K562 (cell line): ENCODE data around the gene SPDYE16. TPM values are rescaled to one million over a fixed set of nuclear protein-coding genes. Genes with fewer than 3 reads are reported as not detected.
A peak's percentile ranks its signal among the peaks of the same experiment; 100 is the strongest.

Experiments used
- ATAC-seq: fragments of 200-7000 bp; cut with Tn5 transposase; 3 replicates; pipeline ENCODE4 v1.9.1; 2020; ENCODE audit warnings: moderate library complexity
- BruUV-seq: library from RNA; stranded (reverse); fragments of 400-500 nt; replicated peaks from 2 replicates; lab custom pipeline; 2021; lab: Mats Ljungman, UMichigan
- CTCF ChIA-PET: fragments of 300-600 bp; formaldehyde crosslinking; extraction: SDS; loops from one replicate; lab custom pipeline; 2021; ENCODE audit warnings: low intra/inter-chr PET ratio; lab: Yijun Ruan, JAX
- POLR2A ChIA-PET: fragments of 300-600, 350-650 bp; sonication (Branson Sonifier 250); formaldehyde crosslinking; extraction: SDS; loops from one replicate; lab custom pipeline; 2021; ENCODE audit warnings: antibody characterized with exemption, inconsistent platforms; lab: Yijun Ruan, JAX
- DNase-seq, 4 experiments: peaks; one replicate each; pipeline versions ENCODE4 v3.0.0 to v3.0.0-alpha.2; 2011 to 2018; ENCODE audit warnings: low spot score in 3 of 4, mixed read lengths in 3 of 4; ENCODE audit errors: extremely low read depth in 1 of 4
- FAIRE-seq: peaks from 2 replicates; lab custom pipeline; 2011; peaks lifted over from hg19 to GRCh38; lab: Jason Lieb, UNC
- H2AFZ ChIP-seq: 2 replicates; pipeline ENCODE4 v1.6.0; 2011; ENCODE audit warnings: low read depth, low read length, control low read depth, inconsistent platforms
- H3K27ac ChIP-seq: fragments of 200-600 bp; 3 replicates; pipeline ENCODE4 v1.8.0; 2011; ENCODE audit warnings: low read depth, mild to moderate bottlenecking, control low read depth, inconsistent platforms, low read length, moderate library complexity, mixed read lengths; ENCODE audit errors: extremely low read depth
- H3K27me3 ChIP-seq, 2 experiments: fragments of 300-600 bp in 1 of 2; 2 replicates in 1 of 2; 3 replicates in 1 of 2; pipeline versions ENCODE4 v1.6.0 to v1.8.0; 2011; ENCODE audit warnings: inconsistent platforms in 2 of 2, low read length in 2 of 2, mild to moderate bottlenecking in 1 of 2, mixed read lengths in 1 of 2, moderate library complexity in 1 of 2; ENCODE audit not compliant: control insufficient read depth in 2 of 2, insufficient read depth in 2 of 2
- H3K36me3 ChIP-seq: fragments of 300-600 bp; 3 replicates; pipeline ENCODE4 v1.8.0; 2011; ENCODE audit warnings: mild to moderate bottlenecking, low read length, inconsistent platforms; ENCODE audit not compliant: control insufficient read depth, insufficient read depth
- H3K4me1 ChIP-seq, 2 experiments: fragments of 200-600 bp in 1 of 2; replicated peaks in 1 of 2; 2 replicates in 1 of 2; 3 replicates in 1 of 2; pipeline versions ENCODE4 v1.5.1 to v1.8.0; 2011; ENCODE audit warnings: inconsistent platforms in 2 of 2, low read length in 2 of 2, mild to moderate bottlenecking in 1 of 2, mixed read lengths in 1 of 2, moderate library complexity in 1 of 2; ENCODE audit not compliant: control insufficient read depth in 2 of 2, insufficient read depth in 2 of 2
- H3K4me2 ChIP-seq: 2 replicates; pipeline ENCODE4 v1.6.1; 2011; ENCODE audit warnings: low read length, control low read depth, inconsistent platforms, mixed read lengths; ENCODE audit not compliant: insufficient read depth
- H3K4me3 ChIP-seq: fragments of 200-600 bp; sonication (generic), shearing (Covaris generic); 2 replicates; pipeline ENCODE4 v1.5.1; 2016; ENCODE audit warnings: control low read depth, inconsistent platforms
- H3K79me2 ChIP-seq: fragments of 200-600 bp; 3 replicates; pipeline ENCODE4 v1.8.0; 2011; ENCODE audit warnings: low read length, inconsistent platforms; ENCODE audit not compliant: control insufficient read depth, insufficient read depth
- H3K9ac ChIP-seq, 2 experiments: 2 replicates each; pipeline versions ENCODE4 v1.6.0 to v1.6.1; 2011; ENCODE audit warnings: low read depth in 2 of 2, low read length in 2 of 2, control low read depth in 1 of 2, inconsistent platforms in 1 of 2, mild to moderate bottlenecking in 1 of 2, mixed read lengths in 1 of 2; ENCODE audit not compliant: insufficient read depth in 1 of 2
- H3K9me1 ChIP-seq: one replicate; pipeline ENCODE4 v1.6.0; 2011; ENCODE audit warnings: inconsistent platforms, mild to moderate bottlenecking, low read length, moderate library complexity; ENCODE audit not compliant: control insufficient read depth, insufficient read depth
- H3K9me3 ChIP-seq: replicated peaks from 2 replicates; pipeline ENCODE4 v1.5.1; 2011; ENCODE audit warnings: low read depth, low read length, inconsistent platforms; ENCODE audit not compliant: control insufficient read depth, insufficient read depth
- H4K20me1 ChIP-seq: replicated peaks from 2 replicates; pipeline ENCODE4 v1.6.1; 2011; ENCODE audit warnings: low read length, inconsistent platforms, mixed read lengths; ENCODE audit not compliant: control insufficient read depth, insufficient read depth
- CAMTA2 ChIP-seq: fragments of 250-450 bp; sonication (Bioruptor Pico); conservative IDR thresholded peaks from 2 replicates; pipeline ENCODE4 v1.5.1; 2022
- MED1 ChIP-seq: sonication (generic); formaldehyde crosslinking; IDR thresholded peaks from 2 replicates; pipeline ENCODE4 v1.8.1; 2023; ENCODE audit warnings: missing genetic modification reagents, borderline replicate concordance
- PHF21A ChIP-seq: fragments of 450-650 bp; IDR thresholded peaks from 2 replicates; pipeline ENCODE4 v1.6.1; 2017; ENCODE audit warnings: low read depth, borderline replicate concordance
- POLR2A ChIP-seq: fragments of 450-650 bp; conservative IDR thresholded peaks from 2 replicates; pipeline ENCODE4 v1.6.1; 2016
- SMAD1 ChIP-seq: fragments of 150-350 bp; IDR thresholded peaks from 2 replicates; pipeline ENCODE4 v1.6.1; 2014; ENCODE audit warnings: low read length, low read depth; ENCODE audit not compliant: partially characterized antibody
- WGBS: fragments of 100-300 bp; shearing (Covaris generic); methylation state at CpG from one replicate; pipeline ENCODE4 v1.1.6; 2016; ENCODE audit warnings: low coverage, mixed read lengths; ENCODE audit not compliant: insufficient coverage; ENCODE audit errors: missing lambda C conversion rate; 5-methylcytosine and 5-hydroxymethylcytosine counted together
- in situ Hi-C: fragments of 300-500 bp; cut with MboI; formaldehyde crosslinking; loops from 4 replicates; pipeline ENCODE4 v1.15.0; 2018; ENCODE audit warnings: inconsistent platforms, mixed read lengths
- intact Hi-C: fragments of 100-400 bp; cut with micrococcal nuclease; formaldehyde crosslinking; loops from 2 replicates; pipeline ENCODE4 v1.14.2; 2022
- polyA plus RNA-seq, 8 experiments: library from polyadenylated mRNA; depleted of rRNA in 4 of 8; stranded (reverse) in 5 of 8; unstranded in 3 of 8; fragments of >200 nt; fragmentation: Nextera tagmentation in 2 of 8; fragmentation: Illumina TruSeq in 1 of 8; extraction: Ambion mirVana in 2 of 8; extraction: Trizol in 1 of 8; gene quantifications; 2 replicates each; pipeline versions ENCODE4 v1.2.1 to v1.2.3, GENCODE V29; 2011 to 2014; ENCODE audit warnings: inconsistent platforms in 1 of 8, missing spikeins in 1 of 8
- total RNA-seq, 7 experiments: library from RNA; depleted of rRNA in 6 of 7; stranded (reverse); fragments of >200 nt in 6 of 7; fragmentation: Illumina TruSeq in 2 of 7; extraction: Trizol in 2 of 7; gene quantifications; 2 replicates each; pipeline versions ENCODE4 v1.2.1 to v1.2.3, GENCODE V29; 2011 to 2021; ENCODE audit warnings: low replicate concordance in 1 of 7
- TF ChIP-seq, protein P1 (sequence below): fragments of 250-450 bp; sonication (Bioruptor Pico); IDR thresholded peaks from 2 replicates; pipeline ENCODE4 v1.5.0; 2020; ENCODE audit warnings: mild to moderate bottlenecking, borderline replicate concordance

The SPDYE16 gene
- total and polyA plus RNA-seq, 9 of the 15 experiments (the other 6 are each of a cell fraction or from before 2014, with no cell fraction given): 0.04 to 0.13 (median 0.06) TPM; not detected in 4

DNA sequence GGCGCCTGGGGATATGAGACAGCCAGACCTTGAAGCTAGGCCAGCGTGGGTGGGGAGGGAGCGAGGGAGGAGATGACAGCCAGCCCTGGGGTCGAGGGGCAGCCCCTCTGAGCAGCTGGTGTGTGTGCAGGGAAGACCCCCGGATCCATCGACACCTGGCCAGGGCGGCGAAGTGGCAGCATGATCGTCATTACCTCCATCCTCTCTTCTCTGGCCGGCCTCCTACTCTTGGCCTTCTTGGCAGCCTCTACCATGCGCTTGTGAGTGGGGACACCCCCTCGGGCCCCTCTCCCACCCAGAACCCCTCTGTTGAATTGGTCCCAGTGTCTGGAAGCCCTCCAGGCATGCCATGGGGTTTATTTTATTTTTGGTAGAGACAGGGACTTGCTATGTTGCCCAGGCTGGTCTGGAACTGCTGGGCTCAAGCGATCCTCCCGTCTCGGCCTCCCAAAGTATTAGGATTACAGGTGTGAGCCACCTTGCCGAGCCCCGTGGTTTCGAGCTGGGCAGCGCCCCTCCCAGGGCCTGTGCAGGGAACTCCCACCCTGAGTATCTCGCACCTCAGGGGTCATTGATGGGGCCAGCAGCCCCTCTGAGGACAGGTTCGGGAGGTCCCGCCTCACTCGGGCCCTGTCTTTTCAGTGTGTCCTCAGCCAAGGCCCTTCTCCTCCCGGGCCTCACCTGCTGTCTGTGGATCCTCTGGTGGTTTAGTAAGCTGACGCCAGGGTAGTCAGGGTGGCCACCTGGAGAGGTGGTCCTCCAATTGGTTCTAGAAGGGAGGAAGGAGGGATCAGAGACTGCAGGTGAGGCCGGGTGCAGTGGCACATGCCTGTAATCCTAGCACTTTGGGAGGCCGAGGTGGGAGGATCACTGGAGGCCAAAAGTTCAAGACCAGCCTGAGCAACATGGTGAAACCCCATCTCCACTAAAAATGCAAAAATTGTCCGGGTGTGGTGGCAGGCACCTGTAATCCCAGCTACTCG, 29.0 kb downstream of the SPDYE16 start (continued):
- TF ChIP-seq, protein P1, sequence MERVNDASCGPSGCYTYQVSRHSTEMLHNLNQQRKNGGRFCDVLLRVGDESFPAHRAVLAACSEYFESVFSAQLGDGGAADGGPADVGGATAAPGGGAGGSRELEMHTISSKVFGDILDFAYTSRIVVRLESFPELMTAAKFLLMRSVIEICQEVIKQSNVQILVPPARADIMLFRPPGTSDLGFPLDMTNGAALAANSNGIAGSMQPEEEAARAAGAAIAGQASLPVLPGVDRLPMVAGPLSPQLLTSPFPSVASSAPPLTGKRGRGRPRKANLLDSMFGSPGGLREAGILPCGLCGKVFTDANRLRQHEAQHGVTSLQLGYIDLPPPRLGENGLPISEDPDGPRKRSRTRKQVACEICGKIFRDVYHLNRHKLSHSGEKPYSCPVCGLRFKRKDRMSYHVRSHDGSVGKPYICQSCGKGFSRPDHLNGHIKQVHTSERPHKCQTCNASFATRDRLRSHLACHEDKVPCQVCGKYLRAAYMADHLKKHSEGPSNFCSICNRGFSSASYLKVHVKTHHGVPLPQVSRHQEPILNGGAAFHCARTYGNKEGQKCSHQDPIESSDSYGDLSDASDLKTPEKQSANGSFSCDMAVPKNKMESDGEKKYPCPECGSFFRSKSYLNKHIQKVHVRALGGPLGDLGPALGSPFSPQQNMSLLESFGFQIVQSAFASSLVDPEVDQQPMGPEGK (CRISPR knock-in tag): no peak
- TF ChIP-seq MED1 (CRISPR knock-in tag): no peak

DNA sequence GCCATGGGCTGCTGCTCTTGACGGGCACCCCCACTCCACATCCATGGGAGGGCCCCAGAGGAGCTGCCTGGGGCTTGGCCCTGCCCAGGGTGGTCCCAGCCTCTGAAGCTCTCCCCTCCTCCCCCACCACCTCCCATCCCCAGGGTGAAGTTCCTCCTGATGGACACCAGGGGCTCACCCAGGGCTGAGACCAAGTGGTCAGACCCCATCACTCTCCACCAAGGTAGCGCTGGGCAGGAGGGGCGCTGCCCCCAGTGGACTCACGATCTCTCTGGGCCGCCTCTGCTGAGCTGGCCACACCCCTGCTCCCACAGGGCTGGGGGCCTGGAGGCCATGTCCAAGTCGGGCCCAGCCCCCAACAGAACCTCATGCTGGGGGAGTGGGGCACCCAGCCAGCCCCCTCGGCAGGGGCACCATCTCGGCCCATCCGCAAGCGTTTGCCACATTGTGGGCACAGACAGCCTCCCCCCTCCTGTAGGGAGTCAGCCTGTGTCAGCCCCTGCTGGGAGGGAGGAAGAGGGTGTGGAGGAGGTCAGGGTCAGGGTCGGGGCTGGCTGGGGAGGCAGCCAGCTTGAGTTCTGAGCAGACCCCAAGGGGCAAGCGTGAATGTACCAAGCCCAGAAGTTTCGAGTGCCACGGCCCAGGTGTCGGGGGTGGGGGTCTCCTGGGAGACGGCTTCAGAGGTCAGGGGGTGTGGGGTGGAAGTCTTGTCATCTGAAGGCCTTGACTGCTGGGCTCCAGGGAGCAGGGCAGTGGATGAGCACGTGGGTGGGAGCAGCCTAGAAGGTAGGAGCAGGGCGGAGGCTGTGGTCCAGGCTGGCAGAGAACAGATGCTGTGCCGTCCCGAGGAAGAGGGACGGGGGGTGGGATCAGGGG, 29.9 kb downstream of the SPDYE16 start:
- peaks cover 0 to 39% of the 10 kb centered on the region in 2 experiments; a peak in 2 of 5 replicates for H3K4me1 ChIP-seq
- no TSS peak for BruUV-seq
- no peak overlapping the region for H3K4me3 ChIP-seq
- ATAC-seq: peak; percentile 59
- H3K9me3 ChIP-seq: no peaks in the 10 kb centered on the region
- ChIA-PET CTCF (no interaction called here), POLR2A (interaction anchor here (0.5 kb wide), 1 partner anchor 196 kb away, joined by 3 read pairs; no protein-coding TSS in a partner anchor)
- intact Hi-C loops: no loop called here
- no peak for FAIRE-seq
- H3K27me3 ChIP-seq: peaks cover 0 to 5% of the 10 kb centered on the region in 2 experiments; a peak in 2 of 5 replicates
- H3K27ac ChIP-seq: no peak overlapping the region
- no peaks in the 10 kb centered on the region for H3K79me2 ChIP-seq
- H3K9ac ChIP-seq: peak overlapping the region in 1 of 2 experiments; percentile 76; a peak in 2 of 4 replicates
- no peak overlapping the region for H3K4me2 ChIP-seq
- H3K9me1 ChIP-seq: no peaks in the 10 kb centered on the region
- 0 out of 2 replicates have a peak, but pooled peaks cover 3% of the 10 kb centered on the region for H4K20me1 ChIP-seq
- H3K36me3 ChIP-seq: no peaks in the 10 kb centered on the region
- WGBS: 35% methylated on average over 18 of the region's 21 CpGs
- peak; percentile 37 to 75 (median 65) for DNase-seq
- H2AFZ ChIP-seq: peak overlapping the region; percentile 31; the same call in 1 of the 2 replicates
- in situ Hi-C loops: no loop called here
- no peak for TF ChIP-seq POLR2A
- no peak for TF ChIP-seq CAMTA2 (CRISPR knock-in tag)
- TF ChIP-seq PHF21A: no peak
- TF ChIP-seq SMAD1: no peak
